KOPT-K1 (cell line): ENCODE data around the gene CSNK1D.

Experiments used
- H3K27ac ChIP-seq: fragments of 200-600 bp; sonication (generic); 2 replicates; pipeline ENCODE4 v1.5.1; 2016; ENCODE audit warnings: antibody characterized with exemption, mild to moderate bottlenecking, low read depth, low read length; ENCODE audit not compliant: poor library complexity, severe bottlenecking
- H3K36me3 ChIP-seq: fragments of 200-600 bp; sonication (generic); 2 replicates; pipeline ENCODE4 v1.5.1; 2017; ENCODE audit warnings: antibody characterized with exemption, mild to moderate bottlenecking, low read length, moderate library complexity; ENCODE audit not compliant: insufficient read depth
- H3K9me3 ChIP-seq: fragments of 200-600 bp; sonication (generic); 2 replicates; pipeline ENCODE4 v1.5.1; 2017; ENCODE audit warnings: antibody characterized with exemption, low read length, mild to moderate bottlenecking; ENCODE audit not compliant: insufficient read depth, poor library complexity, severe bottlenecking

Gene CSNK1D

DNA sequence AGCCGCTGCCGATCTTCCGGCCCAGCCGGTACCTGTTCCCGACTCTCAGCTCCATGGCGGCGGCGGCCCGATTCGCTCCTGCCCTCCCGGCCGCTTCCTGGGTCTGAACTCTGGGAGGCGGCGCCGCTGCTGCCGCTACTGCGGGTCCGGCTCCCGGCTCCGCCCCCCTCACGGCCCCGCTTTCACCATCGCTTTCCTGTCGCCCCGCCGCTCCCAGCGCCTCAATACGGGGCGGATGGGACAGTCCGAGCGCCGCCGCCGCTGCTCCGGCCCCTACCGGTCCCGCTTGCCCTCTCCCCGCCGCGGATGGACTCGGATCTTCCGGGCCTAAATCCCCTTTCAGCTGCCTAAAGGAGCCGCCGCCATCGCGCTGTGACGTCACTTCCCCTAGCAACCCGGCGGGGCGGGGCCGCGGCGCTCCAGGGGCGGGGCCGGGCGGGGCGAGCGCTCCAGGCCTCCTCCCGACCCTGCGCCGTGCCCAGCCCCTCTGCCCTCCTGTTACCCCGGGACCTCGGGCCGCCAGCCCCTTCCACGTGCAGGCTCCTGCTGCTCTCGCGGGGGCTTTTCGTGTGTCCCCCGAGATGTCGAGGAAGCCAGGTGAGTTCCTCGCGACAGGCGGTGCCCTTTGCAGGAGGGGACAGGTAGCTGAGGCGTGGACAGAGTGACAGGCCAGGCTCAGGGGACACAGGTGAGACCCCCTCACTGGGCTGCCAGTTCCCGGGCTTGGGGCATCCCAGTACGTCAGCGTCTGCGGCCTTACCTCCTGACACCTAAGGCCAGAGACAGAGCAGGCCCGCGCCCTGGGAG is at the start of gene CSNK1D:
Gene CSNK1D, minus strand, starts transcription at position 374 of the 807 bp plus-strand sequence. Its CDS starts 319 bp downstream, at position 55.
- no peaks in the 10 kb centered on the region for H3K9me3 ChIP-seq
- peak within 1 kb of the TSS; percentile 87 for H3K27ac ChIP-seq
- H3K36me3 ChIP-seq = peaks cover 37% of the 10 kb centered on the region

DNA sequence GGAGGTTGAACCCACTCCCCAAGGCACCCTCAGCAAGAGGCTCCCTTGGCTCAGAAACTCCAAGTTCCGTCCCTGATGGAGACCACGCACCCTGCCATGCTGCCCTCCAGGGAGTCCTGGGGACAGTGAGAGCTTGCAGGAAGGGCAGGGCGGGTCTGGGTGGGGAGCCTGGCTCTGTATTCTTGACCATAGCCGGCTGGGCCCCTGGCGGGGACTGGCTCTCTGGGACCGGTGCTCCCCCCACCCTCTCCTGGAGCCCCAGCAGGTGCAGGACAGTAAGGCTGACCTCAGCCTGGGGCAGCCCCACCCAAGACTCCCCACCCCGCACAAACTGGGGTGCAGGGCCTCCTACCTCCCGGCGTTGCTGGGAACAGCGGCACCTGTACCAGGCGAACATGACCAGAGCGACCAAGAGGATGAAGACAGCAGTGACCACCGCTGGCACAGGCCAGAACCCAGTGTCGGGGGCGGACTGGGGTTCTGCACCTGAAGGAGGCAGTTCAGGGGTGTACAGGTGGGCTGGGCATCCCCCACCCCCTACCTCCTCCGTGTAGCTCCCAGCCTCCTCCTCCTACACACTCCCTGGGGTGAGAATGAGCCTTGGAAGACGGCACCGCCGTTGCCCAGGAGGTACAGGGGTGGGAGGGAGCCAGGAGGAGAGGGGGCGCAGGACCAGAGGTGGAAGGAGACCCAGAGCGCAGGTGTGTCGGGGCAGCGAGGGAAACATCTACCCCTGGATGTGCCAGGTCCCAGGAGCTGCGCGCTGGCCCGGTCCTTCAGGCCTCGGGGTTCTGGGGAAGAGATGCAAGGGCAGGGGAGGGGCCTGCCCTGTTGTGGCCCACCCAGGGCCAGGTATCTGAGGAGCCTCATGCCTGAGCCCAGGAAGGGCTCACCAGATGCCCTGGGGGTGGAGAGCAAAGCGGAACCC is 49.3 kb upstream of the CSNK1D start:
- peaks cover 6% of the 10 kb centered on the region for H3K9me3 ChIP-seq
- no peak overlapping the region for H3K27ac ChIP-seq

DNA sequence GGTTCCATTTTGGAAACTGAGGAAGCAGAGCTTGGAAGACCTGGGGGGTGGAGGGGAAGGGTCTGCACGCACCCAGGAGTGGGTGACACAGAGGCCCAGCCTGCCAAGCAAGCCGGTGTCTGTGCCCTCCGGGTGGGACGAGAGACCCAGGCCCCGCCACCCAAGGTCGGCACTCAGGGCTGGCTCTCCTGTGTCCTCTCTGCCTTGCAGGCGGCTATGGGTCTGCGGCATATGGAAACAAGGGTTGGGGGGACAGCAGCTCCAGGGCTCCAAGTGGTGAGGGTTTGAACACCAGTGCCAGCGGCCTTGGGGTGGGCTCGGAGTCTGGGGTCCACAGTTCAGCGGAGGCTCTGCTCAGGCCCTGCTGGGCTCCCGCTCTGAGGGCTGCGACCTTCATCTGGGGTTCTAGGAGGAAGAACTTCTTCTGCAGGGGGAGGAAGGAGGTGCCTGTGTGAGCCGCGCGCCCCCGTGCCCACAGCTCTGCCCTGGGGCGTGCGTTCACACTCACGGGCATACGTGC is 48.5 kb upstream of the CSNK1D start:
- no peak overlapping the region for H3K27ac ChIP-seq
- H3K9me3 ChIP-seq = peaks cover 6% of the 10 kb centered on the region
- H3K36me3 ChIP-seq = no peaks in the 10 kb centered on the region

More for the DNA sequence above, 49.3 kb upstream of the CSNK1D start:
- H3K36me3 ChIP-seq = no peaks in the 10 kb centered on the region

DNA sequence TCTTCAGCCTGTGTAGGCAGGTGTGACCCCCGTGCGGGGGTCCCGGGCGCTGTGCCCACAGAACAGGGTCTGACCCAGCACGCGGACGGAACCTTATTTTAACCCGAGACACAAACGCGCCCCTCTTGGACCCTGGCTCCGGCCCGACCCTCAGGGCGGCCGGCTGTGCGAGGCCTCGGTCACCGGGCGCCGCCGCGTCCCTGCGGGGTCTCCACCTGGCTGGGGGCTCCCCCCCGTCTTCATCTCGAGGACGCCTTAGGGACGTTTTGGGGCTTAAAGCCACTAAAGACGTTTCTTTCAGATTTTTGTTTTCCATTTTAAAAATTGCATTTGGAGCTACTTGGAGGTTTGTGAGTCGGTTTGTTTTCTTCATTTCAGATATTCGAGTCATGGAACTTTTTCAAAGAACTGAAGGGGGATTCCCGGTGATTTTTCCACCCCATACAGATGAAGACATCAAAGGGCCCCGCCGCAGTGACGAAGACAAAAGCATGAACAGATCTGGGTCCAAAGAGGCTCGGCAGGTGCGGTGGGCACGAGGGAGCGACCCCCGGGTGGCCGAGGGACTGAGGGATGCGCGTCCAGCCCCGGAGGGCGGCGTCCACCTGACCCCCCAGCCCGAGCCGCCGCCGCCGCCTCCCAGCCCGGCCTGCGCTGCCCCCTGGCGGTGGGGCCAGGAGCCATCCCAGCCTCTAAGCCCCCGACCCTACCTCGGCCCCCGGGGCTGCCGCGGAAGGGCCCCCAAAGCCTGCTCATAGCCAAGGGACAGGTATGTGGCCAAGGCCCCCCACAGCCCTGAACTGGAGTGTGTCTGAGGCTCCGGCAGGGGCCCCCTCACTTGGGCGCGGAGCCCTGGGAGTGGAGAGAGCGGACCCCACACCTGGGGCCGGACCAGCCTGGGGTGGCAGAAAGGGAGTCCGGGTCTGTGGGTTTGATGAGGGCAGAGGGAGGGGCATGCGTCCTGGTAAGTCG is 47.7 kb upstream of the CSNK1D start:
- H3K9me3 ChIP-seq = peaks cover 6% of the 10 kb centered on the region
- H3K36me3 ChIP-seq = no peaks in the 10 kb centered on the region
- H3K27ac ChIP-seq = no peak overlapping the region

DNA sequence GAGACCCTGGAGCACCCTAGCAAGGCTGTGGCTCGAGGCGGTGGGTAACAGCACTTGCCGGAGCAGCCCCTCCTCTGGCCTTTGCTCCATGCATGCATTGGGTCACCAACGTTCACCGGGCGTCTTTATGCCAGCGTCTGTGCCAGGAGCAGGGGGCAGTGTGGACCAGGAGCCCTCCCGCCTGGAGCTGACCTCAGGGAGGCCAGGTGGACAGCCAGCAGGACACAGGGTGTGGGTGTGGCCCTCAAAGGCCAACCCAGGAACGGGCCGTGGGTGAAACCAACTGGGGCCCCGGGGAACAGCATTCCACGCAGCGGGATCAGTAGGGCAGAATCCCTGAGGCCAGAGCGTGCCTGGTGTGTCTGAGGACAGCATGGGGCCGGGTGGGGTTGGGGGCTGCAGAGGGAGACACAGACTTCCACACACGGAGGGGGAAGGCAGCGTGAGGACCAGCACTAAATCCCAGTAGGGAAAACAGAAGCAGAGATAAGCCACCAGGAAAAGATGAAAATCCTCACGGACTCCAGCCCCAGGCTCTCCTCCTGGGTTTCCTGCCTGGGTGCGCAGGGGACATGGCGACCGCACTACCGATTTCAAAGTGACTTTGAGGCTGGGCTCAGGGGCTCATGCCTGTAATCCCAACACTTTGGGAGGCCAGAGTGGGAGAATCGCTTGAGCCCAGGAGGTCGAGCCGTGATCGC is 46.8 kb upstream of the CSNK1D start:
- H3K36me3 ChIP-seq = 0 out of 2 replicates have a peak, but pooled peaks cover under 1% of the 10 kb centered on the region
- peaks cover 6% of the 10 kb centered on the region for H3K9me3 ChIP-seq
- no peak overlapping the region for H3K27ac ChIP-seq

DNA sequence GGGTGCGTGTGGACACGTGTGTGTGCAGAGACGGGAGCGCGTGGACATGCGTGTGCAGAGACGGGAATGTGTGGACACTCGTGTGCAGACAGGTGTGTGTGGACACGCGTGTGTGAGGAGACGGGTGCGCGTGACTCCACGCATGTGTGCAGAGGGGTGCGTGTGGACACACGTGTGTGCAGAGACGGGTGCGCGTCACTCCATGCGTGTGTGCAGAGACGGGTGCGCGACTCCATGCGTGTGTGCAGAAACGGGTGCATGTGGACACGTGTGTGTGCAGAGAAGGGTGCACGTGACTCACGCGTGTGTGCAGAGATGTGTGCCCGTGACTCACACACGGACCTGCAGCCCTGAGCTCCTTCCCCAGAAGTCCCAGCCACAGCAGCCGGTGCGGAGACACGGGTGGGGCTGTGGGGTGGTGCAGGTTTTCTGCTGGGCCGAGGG is 46.1 kb upstream of the CSNK1D start:
- Histone ChIP-seq H3K9me3 (peaks cover 6% of the 10 kb centered on the region), H3K27ac (no peak overlapping the region), H3K36me3 (peaks cover 7% of the 10 kb centered on the region; the same call in 1 of the 2 replicates)

DNA sequence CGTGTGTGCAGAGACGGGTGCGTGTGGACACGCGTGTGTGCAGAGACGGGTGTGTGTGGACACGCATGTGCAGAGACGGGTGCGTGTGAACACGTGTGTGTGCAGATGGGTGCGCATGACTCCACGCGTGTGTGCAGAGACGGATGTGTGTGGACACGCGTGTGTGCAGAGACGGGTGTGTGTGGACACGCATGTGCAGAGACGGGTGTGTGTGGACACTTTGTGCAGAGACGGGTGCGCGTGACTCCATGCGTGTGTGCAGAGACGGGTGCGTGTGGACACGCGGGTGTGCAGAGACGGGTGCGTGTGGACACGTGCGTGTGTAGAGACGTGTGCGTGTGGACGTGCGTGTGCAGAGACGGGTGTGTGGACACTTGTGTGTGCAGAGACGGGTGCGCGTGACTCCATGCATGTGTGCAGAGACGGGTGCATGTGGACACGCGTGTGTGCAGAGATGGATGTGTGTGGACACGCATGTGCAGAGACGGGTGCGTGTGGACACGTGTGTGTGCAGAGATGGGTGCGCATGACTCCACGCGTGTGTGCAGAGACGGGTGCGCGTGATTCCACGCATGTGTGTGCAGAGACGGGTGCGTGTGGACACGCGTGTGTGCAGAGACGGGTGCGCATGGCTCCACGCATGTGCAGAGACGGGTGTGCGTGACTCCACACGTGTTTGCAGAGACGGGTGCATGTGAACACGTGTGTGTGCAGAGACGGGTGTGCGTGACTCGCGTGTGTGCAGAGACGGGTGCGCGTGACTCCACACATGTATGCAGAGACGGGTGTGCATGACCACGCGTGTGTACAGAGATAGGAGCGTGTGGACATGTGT is 45.5 kb upstream of the CSNK1D start:
- Histone ChIP-seq H3K36me3 (peaks cover 13% of the 10 kb centered on the region; the same call in 1 of the 2 replicates), H3K9me3 (peaks cover 6% of the 10 kb centered on the region), H3K27ac (no peak overlapping the region)

DNA sequence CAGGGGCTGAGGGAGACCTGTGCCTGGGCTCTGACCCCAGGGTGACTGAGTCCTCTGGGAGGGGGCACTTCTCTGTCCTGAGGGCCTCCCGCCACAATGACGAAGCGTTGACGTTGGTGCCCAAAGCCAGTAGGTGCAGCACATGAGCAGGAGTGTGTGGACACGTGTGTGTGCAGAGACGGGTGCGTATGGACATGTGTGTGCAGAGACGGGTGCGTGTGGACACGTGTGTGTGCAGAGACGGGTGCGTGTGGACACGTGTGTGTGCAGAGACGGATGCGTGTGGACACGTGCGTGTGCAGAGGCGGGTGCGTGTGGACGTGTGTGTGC is 44.6 kb upstream of the CSNK1D start:
- Histone ChIP-seq H3K9me3 (peaks cover 6% of the 10 kb centered on the region), H3K27ac (peak overlapping the region; percentile 80), H3K36me3 (peaks cover 22% of the 10 kb centered on the region; the same call in 1 of the 2 replicates)

DNA sequence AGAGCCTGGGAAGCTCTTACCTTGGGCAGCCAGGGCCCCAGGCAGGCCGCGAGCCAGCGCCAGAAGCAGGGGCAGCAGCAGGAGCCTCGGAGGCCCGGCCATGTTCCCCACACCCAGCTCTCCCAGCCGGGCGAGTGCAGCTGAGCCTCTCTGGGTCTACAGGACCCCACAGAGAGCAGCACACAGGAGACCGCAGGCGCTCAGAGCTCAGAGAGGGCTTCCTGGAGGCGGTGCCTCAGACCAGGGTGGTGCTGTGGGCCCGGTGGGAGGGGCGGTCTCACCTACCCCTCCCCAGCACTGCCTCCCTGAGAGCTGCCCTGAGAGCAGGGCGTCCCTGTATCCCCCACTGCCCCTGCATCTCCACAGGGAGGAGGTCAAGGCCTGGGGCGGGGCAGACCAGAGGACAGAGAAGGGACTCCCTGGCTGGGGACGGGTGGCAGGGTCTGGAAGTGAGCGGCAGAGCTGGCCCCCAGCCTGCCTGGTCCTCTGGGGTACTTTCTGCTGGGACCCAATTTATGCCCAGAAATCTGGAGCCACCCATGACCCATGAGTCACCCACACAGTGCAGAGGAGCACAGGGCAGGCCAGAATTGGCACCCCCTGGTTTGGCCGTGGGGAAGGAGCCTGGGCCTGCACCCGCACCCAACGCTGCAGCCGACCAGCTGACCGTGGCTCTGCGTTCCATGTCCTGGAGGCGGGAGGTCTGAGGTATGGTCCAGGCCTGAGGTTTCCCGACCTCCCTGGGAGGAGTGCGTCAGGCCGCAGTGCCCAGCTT is 44.1 kb upstream of the CSNK1D start, which contains the start of gene CD7:
Gene CD7, minus strand, starts transcription at position 215 of the 775 bp plus-strand sequence. Its CDS starts 113 bp downstream, at position 102.
- Histone ChIP-seq H3K9me3 (peaks cover 6% of the 10 kb centered on the region), H3K27ac (peak within 1 kb of the TSS; percentile 80), H3K36me3 (peaks cover 22% of the 10 kb centered on the region; the same call in 1 of the 2 replicates)

DNA sequence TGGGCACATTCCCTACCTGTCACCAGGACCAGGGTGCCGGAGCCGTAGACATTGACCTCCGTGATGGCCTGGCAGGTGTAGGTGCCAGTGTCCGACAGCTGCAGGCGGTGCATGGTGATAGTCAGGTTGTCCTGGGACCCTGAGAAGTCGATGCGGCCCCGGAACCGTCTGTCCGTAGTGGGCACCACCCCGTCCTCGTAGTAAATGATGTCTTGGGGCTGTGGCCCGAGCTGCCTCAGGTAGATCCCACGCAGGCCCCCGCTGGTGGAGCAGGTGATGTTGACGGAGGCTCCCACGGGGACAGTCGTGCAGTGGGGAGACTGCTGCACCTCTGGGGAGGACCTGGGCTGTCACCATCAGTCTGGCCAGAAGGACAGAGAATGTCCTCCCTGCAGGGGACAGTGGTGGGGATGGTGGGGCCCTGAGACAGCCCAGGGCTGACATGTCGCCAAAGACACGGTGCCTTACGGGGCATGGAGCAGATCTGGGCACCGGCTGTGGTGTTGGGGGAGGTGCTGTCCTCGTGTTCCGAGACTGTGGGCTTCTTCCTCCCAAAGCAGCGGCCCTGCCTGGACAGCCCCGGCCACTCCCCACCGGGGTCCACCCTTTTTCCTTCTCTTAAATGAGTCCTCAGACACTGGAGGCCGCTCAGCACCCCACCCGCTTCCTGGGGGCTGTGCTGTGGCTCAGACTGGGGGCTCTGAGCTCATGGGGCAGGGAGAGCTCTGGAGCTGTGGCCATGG is 43.3 kb upstream of the CSNK1D start:
- H3K27ac ChIP-seq = peak overlapping the region; percentile 80
- H3K36me3 ChIP-seq = peaks cover 22% of the 10 kb centered on the region; the same call in 1 of the 2 replicates
- peaks cover 6% of the 10 kb centered on the region for H3K9me3 ChIP-seq

DNA sequence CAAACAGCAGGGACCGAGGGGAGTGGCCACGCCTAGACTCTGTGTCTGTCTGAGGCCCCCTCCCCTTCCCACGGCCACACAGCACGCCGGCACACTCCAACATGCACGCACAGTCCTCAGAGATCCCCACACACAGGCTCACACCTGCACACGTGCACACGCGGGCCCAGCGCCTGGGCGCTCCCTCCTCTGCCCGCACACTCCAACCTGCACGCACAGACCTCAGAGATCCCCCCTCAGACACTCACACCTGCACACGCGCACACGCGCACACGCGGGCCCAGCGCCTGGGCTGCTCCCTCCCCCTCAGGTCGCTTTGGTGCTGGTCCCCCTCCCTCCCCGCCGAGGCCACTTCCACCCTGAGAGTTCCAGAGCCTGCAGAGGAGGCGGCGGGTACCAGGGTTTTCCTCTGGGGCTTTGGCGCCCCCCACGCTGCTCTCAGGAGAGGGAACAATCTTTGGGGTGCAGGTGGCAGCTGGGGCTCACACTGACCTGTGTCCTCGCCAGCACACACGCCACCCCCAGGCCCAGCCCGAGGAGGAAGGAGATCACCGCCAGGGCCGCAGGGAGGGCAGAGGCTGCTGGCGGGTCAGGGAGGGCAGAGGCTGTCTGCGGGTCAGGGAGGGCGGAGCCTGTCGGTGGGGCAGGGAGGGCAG is 42.3 kb upstream of the CSNK1D start:
- H3K27ac ChIP-seq = peak overlapping the region; percentile 80
- H3K36me3 ChIP-seq = peaks cover 22% of the 10 kb centered on the region; the same call in 1 of the 2 replicates
- peaks cover 6% of the 10 kb centered on the region for H3K9me3 ChIP-seq
